HG03432 (cell line): Measurements from ENCODE around the gene PFN3.

Experiments
- ATAC-seq: cut with Tn5 transposase; IDR thresholded peaks from one replicate; pipeline ENCODE4 v1.9.1; 2021; ENCODE audit warnings: mild to moderate bottlenecking, moderate library complexity; ENCODE audit not compliant: unreplicated experiment

Gene PFN3

GRCh38 chr5:177396807-177397206 is 3.7 kb downstream of the PFN3 start:
- no peak for ATAC-seq

GRCh38 chr5:177396078-177396477 is 4.4 kb downstream of the PFN3 start:
- no peak for ATAC-seq

DNA sequence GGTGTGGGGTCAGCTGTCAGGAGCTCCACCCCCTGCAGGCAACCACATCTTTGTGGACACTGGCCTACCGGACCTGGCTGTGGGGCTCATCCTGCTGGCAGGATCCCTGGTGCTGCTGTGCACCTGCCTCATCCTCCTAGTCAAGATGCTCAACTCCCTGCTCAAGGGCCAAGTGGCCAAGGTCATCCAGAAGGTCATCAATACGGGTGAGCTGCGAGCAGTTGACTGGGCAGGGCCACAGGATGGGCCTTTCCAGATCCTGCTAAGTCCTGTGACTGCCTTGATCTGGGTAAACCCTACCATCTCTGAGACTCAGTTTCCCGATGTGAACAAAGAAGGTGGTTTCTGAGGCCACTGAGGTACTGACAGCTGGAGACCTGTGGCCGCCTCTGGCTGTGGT is 6.5 kb downstream of the PFN3 start:
- ATAC-seq = no peak

- no peak for ATAC-seq
Measured at GRCh38 chr5:177393206-177393765, 7.2 kb downstream of the PFN3 start.

DNA sequence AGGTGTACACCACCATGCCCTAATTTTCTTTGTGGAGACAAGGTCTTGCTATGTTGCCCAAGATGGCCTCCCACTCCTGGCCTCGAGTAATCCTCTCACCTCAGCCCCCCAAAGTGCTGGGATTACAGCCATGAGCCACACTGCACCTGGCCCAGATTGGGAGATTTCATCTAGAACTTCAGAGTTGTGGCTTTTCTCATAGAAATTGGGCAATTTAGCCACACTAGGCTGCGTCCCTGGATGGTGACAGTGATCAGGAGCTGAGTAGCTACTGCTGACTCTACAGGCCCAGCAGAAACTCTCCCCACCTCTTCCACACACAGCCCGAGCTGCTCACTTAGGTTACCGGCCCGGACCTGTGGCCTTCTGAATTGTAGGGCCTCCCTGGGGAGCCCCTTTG is 7.7 kb downstream of the PFN3 start:
- no peak for ATAC-seq

DNA sequence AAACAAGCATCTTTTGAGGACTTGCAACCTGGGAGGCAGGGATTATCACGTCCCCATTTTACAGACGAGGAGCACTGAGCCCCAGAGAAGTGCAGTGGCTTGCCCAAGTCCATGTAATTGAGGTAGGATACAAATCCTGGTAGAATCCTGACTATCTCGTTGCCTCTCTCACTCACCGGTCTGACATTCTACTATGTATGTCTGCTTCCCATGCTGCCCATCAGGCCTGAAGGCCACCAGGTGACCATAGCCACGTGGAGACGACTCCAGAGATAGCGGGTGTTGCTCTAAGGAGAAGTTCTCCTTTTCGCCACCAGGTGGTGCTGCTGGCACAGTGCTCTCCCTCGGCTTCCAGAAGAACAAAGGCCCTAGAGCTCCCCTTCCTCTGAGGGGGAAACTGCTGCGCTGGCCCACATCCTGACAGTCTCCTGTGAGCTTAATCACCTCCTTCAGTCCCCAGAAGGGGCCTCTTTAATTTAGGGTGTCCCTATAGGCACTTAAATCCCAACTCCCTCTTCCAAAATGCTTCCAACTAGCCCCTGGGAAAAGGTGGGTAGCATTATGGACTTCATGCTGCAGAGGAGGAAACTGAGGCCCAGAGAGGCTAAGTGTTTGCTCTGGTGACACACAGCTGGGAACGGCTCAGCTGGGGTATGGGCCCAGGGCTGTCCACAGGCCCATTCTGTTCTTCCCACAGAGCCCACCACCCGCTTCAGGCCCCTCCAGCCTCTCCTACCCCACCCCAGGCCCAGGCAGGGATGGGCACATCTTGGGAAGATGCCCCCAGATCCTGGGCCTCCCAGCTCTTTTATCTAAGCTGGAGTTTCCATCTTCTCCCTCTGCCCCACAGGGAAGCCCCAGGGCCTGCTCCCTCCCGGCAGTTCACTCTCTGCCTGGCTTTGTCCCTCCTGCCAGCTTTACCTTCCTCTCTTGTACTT is 9.8 kb downstream of the PFN3 start:
- ATAC-seq = peak; percentile 53

DNA sequence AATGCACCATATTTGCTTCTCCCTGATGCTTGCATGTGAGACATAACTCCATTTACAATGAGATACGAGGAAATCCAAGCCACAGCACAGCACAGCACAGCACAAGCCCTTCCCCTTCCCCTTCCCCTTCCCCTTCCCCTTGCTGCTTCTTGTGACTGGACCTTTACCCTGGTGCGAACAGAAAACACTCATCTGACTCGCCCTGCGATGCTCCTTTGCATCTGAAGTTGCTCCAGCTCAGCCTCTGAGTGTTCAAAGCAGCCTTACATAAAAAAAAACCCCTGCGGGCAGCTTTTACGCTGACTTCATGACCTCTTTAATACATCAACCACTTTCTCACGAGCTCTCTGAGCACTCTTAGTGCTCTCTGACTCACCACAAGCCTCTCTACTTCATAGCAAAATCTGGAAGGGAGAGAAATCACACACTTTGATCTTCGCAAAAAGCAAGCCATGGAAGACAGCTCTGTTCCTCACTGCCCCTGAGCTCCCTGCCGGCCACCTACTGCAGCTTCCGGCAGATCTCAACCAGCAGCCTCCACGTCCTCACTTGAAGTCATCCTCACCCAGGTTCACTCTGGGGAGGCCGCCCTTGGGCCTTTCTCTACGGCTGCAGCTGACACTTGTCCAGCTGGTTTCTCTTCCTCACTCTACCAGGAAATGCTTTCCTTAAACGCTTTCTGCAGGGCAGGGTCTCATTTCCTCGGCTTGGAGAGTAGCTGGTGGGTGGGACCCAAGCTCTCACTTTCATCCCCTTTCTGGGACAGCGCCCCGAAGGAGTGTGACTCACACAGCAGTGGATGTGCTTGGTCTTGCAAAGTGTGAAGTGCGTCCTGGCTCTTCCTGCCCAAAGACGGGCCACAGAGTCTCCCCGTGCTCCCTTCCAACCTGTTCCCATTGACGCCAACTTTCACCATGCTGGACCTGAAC is 11.0 kb downstream of the PFN3 start:
- peak; percentile 64 for ATAC-seq

- no peak for ATAC-seq
Measured at GRCh38 chr5:177388521-177389052, 11.9 kb downstream of the PFN3 start.

GRCh38 chr5:177387405-177387804 is 13.1 kb downstream of the PFN3 start:
- ATAC-seq = no peak

- no peak for ATAC-seq
Measured at GRCh38 chr5:177386542-177386941, 13.9 kb downstream of the PFN3 start.

- ATAC-seq = no peak
Measured at GRCh38 chr5:177385720-177386119, 14.7 kb downstream of the PFN3 start.

DNA sequence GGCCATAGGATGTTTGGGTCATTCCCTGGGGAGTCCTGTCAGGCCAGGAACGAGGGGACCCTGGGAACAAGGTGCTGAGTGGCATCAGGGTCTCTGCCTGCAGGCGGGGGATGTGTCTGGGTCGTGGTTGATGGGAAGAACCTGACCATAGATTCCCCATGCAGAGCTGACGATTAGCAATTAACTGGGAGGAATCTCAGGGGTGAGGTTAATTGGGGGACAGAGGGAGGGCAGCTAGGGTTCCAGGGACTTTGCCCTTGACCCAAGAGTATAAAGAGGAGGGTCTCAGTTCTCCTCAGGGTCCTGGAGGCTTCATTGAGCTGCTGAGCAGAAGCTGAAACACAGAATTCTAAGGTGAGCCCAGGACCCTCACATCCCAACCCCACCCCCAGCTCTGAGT is 16.3 kb downstream of the PFN3 start, which contains the start of gene SLC34A1:
Gene SLC34A1, plus strand, starts transcription at position 301 of the 400 bp plus-strand sequence. CDS start 1,308 bp downstream, outside the sequence.
- no peak for ATAC-seq

GRCh38 chr5:177383181-177383580 is 17.3 kb downstream of the PFN3 start:
- no peak for ATAC-seq

- no peak for ATAC-seq
Measured at GRCh38 chr5:177382423-177383029, 17.9 kb downstream of the PFN3 start.

DNA sequence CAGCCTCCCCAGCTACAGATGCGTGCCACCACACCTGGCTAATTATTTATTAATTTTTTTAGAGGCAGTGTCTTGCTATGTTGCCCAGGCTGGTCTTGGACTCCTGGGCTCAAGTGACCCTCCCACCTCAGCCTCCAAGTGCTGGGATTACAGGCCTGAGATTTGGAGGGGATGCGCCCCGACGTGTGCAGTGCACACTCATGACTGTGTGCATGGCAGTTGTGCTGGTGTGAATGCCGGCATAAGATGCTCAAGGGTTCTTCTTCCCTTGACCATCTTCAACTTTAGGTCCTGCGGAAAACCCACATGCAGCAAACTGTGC is 19.7 kb downstream of the PFN3 start:
- ATAC-seq = no peak

DNA sequence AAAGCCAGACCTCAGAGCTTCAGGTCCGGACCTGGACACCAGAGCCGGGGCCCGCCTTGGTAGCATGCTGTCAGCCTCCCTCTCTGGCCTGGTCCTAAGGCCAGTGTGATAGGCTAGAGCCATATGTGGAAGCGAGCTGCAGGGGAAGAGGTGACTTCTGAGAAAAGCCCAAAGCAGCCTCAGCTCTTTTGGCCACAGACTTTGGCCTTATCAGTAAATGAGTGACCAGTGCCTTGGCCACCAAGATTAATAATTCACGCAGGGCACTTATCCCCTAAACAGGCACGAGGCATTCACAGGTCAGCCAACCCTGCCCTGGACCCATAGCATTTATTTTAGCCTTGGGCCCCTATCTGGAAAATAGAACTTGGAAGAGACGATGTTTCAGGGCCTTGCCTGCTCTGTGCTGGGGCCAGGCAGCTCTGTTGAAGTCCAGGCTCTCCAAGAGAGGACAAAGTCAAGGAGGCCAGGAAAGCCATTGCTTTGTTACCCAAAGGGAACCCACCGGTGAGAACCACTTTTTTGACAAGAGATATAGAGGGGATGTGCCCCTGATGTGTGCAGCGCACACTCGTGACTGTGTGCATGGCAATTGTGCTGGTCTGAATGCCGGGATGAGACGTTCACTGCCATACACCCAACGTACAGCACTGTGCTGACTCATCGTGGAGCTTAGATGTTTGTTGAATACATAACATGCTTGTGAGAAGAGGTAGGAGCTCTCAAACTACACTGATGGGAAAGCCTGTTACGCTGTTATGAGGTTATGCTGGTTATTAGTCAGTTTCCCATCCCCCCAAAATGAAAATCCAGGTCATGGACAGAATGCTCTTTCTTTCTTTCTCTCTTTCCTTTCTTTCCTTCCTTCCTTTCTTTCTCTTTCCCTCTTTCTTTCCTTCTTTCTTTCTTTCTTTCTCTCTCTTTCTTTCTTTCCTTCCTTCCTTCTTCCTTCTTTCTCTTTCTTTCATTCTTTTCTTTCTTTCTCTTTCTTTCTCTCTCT is 21.3 kb downstream of the PFN3 start:
- peak; percentile 60 for ATAC-seq

DNA sequence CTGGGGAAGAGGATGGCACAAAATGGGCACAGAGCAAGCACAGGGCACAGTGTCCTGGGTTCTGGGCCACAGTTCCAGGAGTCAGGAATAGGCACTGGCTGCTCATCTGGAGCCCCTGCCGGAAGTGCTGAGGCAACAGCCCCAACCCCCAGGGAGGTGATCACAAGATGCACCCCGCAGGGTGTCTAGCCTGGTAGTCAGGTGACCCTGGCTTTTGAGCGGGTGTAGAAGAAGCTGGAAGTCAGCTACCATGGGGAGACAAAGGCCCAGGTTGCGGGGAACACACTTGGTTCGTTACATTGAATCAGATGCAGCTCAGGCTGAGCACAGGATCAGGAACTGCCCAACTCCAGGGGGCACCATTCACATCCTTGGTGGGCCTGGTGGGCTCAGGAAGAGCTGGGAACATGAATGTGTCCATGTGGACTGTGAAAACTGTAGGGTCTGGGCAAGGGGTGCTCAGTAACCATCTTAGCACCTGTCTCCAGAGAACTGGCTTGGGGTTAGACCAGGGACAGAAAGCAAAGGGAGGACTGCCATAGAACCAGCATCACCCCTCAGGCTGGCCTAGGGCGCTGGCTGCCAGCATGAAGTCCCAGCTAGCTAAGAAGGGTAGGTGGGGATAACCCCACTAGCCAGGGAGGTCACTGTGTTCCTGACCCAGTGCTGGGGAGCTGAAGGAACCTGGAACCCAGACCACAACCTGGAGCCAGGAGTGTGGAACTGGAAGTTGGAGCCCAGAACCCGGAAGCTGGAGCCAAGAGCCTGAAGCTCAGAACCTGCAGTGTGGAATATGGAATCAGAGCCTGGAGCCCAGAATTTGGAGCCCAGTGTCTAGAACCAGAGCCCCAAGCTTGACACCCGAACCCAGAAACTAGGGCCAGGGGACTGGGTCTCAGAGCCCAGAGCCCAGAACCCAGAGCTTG is 22.3 kb downstream of the PFN3 start:
- ATAC-seq = no peak

GRCh38 chr5:177376107-177376506 is 24.4 kb downstream of the PFN3 start:
- no peak for ATAC-seq
